ENCODE measurements around the gene ALPI.

The ALPI gene

DNA sequence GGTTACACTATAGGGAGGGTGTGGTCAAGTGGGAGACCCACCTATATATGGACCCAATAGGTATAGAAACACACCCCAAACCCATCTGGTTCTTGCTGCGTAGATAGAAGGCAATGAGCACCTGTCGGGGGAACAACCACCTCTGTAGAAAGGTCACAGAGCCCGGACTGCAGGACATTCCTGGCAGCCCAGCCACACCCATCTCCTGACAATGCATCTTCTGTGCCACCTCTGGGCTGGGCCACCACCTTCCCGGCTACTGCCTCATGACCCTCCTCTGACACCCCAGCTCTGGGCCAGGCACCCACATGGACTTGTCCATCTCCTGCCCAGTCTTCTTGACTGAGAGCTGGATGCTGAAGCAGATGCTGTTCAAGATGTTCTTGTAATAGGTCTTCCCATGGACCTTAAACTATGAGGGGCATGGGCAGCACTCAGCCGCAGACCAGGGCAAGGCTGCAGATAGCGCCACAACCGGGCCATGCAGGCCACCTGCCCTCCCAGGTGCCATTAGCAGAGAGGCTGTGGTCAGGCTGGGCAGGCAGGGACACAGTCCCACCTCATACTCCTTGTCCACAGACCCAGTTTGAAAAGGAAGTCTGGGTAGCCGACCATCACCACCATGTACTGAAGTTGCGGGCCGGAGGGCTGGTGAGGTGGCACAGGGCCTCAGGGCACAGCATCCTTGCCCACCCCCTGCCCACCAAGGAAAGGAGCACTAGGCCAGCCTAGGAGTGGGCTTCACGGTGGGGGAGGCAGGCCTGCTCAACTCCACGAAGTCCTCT is 40.0 kb upstream of the ALPI start:
- Histone ChIP-seq H3K9me3 (ENCODE audit: control insufficient read depth in 2 of 2, low read length in 2 of 2) (no peaks in the 10 kb centered on the region), H3K27ac (ENCODE audit: low read length) (no peak overlapping the region), H3K4me3 (ENCODE audit: low read length in 2 of 2) (no peak overlapping the region), H3K36me3 (ENCODE audit: control insufficient read depth in 2 of 2, insufficient read depth in 2 of 2, low read length in 2 of 2) (no peaks in the 10 kb centered on the region), H3K27me3 (ENCODE audit: control insufficient read depth in 1 of 2, insufficient read depth in 2 of 2, low read length in 2 of 2) (peaks cover 43 to 49% of the 10 kb centered on the region in 2 donors), H3K9ac (ENCODE audit: low read length in 2 of 2) (no peak overlapping the region), H3K4me1 (ENCODE audit: control insufficient read depth, insufficient read depth, low read length) (peaks cover 14% of the 10 kb centered on the region)

DNA sequence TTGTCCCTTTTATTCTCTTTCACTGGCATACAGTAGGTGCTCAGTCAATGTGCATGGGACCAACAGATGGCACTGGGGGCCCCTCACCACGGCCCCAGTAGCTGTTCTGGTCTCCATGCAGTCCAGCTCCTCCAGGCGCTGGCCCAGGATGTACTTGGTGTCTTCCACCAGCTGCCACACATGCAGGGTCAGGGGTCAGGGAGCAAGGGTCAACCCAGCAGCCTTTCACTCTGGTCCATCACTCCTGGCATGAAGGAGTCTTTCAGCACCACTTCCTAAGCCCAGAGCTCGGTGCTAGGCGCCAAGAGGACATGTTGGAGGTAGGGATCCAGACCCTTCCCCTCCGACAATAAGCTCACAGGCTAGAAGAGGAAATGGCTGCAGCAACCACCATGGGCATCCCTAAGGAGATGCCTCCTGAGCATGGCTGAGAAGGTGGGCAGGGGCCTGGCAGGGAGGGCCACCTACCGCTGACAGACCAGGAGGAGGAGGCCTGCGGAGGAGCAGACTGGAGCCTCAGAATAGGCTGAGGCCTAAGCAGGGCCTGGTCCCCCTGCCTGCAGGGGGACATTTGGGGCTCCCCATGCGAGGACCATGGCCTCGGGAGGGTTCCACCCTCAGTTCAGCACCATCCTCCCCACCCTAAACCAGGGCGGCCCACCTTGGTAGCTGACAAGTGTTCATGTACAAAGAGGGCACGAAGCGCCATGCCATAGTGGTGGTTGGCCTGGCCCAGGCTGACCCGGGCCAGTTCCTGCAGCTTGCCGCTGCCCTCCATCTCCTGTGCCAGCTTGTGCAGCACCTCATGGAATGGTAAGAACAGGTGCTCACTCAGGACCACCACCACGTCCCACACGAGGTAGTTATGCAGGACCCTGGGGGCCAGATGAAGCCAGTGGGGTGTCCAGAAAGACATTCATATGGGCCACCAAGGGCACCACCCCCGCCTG is 39.2 kb upstream of the ALPI start:
- Histone ChIP-seq H3K36me3 (ENCODE audit: control insufficient read depth in 2 of 2, insufficient read depth in 2 of 2, low read length in 2 of 2) (no peaks in the 10 kb centered on the region), H3K27me3 (ENCODE audit: control insufficient read depth in 1 of 2, insufficient read depth in 2 of 2, low read length in 2 of 2) (peaks cover 50 to 57% of the 10 kb centered on the region in 2 donors), H3K27ac (ENCODE audit: low read length) (no peak overlapping the region), H3K4me3 (ENCODE audit: low read length in 2 of 2) (no peak overlapping the region), H3K4me1 (ENCODE audit: control insufficient read depth, insufficient read depth, low read length) (peaks cover 14% of the 10 kb centered on the region), H3K9me3 (ENCODE audit: control insufficient read depth in 2 of 2, low read length in 2 of 2) (no peaks in the 10 kb centered on the region), H3K9ac (ENCODE audit: low read length in 2 of 2) (no peak overlapping the region)

DNA sequence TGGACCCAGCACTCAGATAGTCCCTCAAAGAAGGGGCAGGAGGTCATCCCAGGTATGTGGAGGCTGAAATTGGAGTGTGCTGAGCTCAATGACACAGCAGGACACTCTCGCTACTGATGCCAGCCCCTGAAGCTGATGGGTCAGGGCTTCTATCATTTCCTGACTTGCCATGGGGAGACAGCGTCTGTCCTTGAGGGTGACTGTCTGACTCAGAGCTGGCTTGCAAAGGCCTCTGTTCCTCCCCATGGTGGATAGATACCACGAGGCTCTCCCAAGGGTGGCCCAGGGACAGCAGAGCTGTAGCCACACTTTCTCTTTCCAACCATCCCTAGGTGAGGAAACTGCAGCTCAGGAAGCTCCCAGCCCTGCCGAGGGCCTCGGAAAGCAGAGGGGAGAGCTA is 38.5 kb upstream of the ALPI start:
- Histone ChIP-seq H3K36me3 (ENCODE audit: control insufficient read depth in 2 of 2, insufficient read depth in 2 of 2, low read length in 2 of 2) (no peaks in the 10 kb centered on the region), H3K9ac (ENCODE audit: low read length in 2 of 2) (no peak overlapping the region), H3K9me3 (ENCODE audit: control insufficient read depth in 2 of 2, low read length in 2 of 2) (peaks cover 0 to 6% of the 10 kb centered on the region in 2 donors), H3K27ac (ENCODE audit: low read length) (no peak overlapping the region), H3K27me3 (ENCODE audit: control insufficient read depth in 1 of 2, insufficient read depth in 2 of 2, low read length in 2 of 2) (peaks cover 52 to 57% of the 10 kb centered on the region in 2 donors), H3K4me1 (ENCODE audit: control insufficient read depth, insufficient read depth, low read length) (peaks cover 14% of the 10 kb centered on the region), H3K4me3 (ENCODE audit: low read length in 2 of 2) (no peak overlapping the region)

DNA sequence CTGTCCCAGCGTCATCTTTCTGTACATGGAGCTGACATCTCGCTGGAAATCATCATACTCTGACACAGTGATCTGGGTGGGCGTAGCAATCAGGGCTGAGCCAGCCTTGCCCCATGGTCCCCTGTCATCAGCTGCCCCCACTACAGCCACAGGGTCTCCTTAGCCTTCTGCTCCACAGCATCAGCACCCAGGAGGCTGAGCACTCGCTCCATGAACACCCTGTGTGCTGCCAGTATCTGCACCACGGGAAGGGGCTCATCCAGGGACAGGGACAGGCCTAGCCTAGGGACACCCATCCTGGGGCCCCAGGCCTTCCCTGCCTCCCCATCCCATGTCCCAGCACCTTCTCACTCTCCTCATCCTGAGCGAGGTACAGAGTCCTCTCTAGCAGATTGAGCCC is 37.9 kb upstream of the ALPI start:
- no peak overlapping the region for H3K27ac ChIP-seq (ENCODE audit: low read length)
- no peak overlapping the region for H3K4me3 ChIP-seq (ENCODE audit: low read length in 2 of 2)
- peaks cover 0 to 6% of the 10 kb centered on the region in 2 donors for H3K9me3 ChIP-seq (ENCODE audit: control insufficient read depth in 2 of 2, low read length in 2 of 2)
- H3K4me1 ChIP-seq (ENCODE audit: control insufficient read depth, insufficient read depth, low read length), result peaks cover 14% of the 10 kb centered on the region
- H3K9ac ChIP-seq (ENCODE audit: low read length in 2 of 2), result no peak overlapping the region
- peaks cover 52 to 57% of the 10 kb centered on the region in 2 donors for H3K27me3 ChIP-seq (ENCODE audit: control insufficient read depth in 1 of 2, insufficient read depth in 2 of 2, low read length in 2 of 2)
- H3K36me3 ChIP-seq (ENCODE audit: control insufficient read depth in 2 of 2, insufficient read depth in 2 of 2, low read length in 2 of 2), result no peaks in the 10 kb centered on the region

DNA sequence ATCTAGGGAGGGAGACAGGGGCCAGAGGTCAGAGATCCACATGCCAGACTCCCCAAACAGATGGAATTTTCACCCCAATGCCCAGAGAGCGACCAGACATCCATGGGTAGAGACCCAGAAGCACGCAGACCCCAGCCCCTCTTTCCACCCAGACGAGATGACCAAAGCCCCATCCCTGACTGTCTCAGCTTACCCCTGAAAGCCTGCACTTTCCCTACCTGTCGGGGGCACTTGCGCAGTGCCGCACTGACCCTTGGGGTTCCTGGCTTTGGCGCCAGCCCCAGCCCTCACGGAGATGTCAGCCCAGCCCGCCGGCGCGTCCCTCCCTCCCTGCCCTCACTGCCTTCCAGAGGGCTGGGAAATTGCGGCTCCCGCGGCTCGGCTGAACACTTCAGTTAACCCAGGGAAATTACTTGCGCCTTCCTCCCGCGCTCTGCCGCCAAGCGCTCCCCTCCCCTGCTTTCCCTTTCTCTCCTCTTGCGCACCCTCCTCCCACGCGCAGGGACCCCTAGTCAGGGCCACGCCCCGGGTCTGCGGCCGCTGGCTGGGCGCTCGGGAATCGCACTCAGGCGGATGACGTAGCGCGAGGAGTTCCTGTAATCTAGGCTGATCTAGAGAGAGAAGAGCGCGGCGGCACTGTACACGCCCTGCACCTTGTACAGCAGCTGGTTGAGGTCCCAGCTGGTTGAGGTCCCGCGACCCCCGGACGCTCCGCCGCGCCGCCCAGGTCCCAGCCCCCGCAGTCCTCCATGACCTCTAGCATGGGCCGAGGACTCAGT is 37.3 kb upstream of the ALPI start:
- Histone ChIP-seq H3K27ac (ENCODE audit: low read length) (no peak overlapping the region), H3K9me3 (ENCODE audit: control insufficient read depth in 2 of 2, low read length in 2 of 2) (peaks cover 0 to 6% of the 10 kb centered on the region in 2 donors), H3K9ac (ENCODE audit: low read length in 2 of 2) (no peak overlapping the region), H3K27me3 (ENCODE audit: control insufficient read depth in 1 of 2, insufficient read depth in 2 of 2, low read length in 2 of 2) (peaks cover 52 to 57% of the 10 kb centered on the region in 2 donors), H3K4me1 (ENCODE audit: control insufficient read depth, insufficient read depth, low read length) (peaks cover 14% of the 10 kb centered on the region), H3K36me3 (ENCODE audit: control insufficient read depth in 2 of 2, insufficient read depth in 2 of 2, low read length in 2 of 2) (no peaks in the 10 kb centered on the region), H3K4me3 (ENCODE audit: low read length in 2 of 2) (peak overlapping the region in 1 of 2 donors; percentile 55)

DNA sequence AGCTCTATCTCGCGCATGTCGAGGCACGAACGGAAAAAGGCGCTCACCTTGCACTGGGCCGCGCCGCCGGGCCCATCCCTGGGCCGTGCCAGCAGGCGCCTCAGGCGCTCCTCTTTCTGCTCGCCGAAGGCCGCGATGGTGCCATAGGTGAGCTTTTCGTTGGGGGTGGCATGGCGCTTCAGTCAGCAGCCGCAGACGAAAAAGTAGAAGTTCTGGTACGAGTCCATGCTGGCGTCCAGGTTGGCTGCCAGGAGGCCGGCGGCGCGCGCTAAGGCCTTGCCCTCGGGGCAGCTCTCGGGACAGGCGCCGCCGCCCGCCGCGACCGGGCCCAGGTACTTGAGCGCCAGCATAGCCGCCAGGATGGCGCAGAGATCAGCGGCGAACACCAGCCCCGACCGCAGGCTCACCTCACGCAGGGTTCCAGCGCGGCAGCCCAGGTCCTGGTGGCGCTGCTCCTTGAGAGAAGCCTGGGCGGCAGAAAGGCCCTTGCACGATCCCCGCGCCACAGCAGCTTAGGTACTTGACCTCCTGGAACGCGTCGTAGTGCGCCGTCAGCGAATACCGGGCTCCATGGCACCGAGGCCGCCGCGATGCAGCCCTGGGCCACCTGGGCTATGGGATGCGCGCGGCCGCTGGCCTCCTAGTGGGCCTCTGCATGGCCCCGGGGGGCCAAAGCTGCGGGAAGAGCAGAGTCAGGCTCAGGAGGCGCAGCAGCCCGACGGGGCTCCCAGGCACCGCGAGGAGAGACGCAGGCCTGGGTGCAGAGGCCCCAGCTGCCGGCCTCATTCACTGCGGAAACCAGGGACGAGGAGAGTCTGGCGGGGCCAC is 36.5 kb upstream of the ALPI start:
- Histone ChIP-seq H3K4me1 (ENCODE audit: control insufficient read depth, insufficient read depth, low read length) (peaks cover 14% of the 10 kb centered on the region), H3K4me3 (ENCODE audit: low read length in 2 of 2) (peak overlapping the region in 1 of 2 donors; percentile 55), H3K36me3 (ENCODE audit: control insufficient read depth in 2 of 2, insufficient read depth in 2 of 2, low read length in 2 of 2) (no peaks in the 10 kb centered on the region), H3K9ac (ENCODE audit: low read length in 2 of 2) (no peak overlapping the region), H3K9me3 (ENCODE audit: control insufficient read depth in 2 of 2, low read length in 2 of 2) (peaks cover 0 to 6% of the 10 kb centered on the region in 2 donors), H3K27ac (ENCODE audit: low read length) (no peak overlapping the region), H3K27me3 (ENCODE audit: control insufficient read depth in 1 of 2, insufficient read depth in 2 of 2, low read length in 2 of 2) (peaks cover 52 to 57% of the 10 kb centered on the region in 2 donors)

DNA sequence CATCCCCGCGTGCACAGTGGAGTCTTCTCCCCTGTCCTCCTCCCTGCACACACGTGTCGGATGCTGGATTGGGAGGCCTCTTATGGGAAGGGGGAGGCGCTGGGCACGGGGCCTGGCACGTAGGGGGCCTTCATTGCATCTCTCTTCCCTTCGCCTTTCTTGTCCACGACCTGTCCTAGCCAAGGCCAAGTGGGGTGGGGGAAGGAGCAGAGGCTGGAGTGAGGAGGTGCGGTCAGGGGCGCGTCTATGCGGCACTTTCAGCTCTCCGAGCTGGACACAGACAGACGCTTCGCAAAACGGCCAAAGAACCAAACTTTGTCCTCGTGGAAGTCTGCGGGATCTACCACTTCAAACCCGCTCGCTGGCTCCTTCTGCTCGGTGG is 35.9 kb upstream of the ALPI start:
- Histone ChIP-seq H3K4me1 (ENCODE audit: control insufficient read depth, insufficient read depth, low read length) (peaks cover 14% of the 10 kb centered on the region), H3K27me3 (ENCODE audit: control insufficient read depth in 1 of 2, insufficient read depth in 2 of 2, low read length in 2 of 2) (peaks cover 54 to 57% of the 10 kb centered on the region in 2 donors), H3K9me3 (ENCODE audit: control insufficient read depth in 2 of 2, low read length in 2 of 2) (peaks cover 0 to 6% of the 10 kb centered on the region in 2 donors), H3K36me3 (ENCODE audit: control insufficient read depth in 2 of 2, insufficient read depth in 2 of 2, low read length in 2 of 2) (no peaks in the 10 kb centered on the region), H3K9ac (ENCODE audit: low read length in 2 of 2) (no peak overlapping the region), H3K4me3 (ENCODE audit: low read length in 2 of 2) (no peak overlapping the region), H3K27ac (ENCODE audit: low read length) (no peak overlapping the region)

DNA sequence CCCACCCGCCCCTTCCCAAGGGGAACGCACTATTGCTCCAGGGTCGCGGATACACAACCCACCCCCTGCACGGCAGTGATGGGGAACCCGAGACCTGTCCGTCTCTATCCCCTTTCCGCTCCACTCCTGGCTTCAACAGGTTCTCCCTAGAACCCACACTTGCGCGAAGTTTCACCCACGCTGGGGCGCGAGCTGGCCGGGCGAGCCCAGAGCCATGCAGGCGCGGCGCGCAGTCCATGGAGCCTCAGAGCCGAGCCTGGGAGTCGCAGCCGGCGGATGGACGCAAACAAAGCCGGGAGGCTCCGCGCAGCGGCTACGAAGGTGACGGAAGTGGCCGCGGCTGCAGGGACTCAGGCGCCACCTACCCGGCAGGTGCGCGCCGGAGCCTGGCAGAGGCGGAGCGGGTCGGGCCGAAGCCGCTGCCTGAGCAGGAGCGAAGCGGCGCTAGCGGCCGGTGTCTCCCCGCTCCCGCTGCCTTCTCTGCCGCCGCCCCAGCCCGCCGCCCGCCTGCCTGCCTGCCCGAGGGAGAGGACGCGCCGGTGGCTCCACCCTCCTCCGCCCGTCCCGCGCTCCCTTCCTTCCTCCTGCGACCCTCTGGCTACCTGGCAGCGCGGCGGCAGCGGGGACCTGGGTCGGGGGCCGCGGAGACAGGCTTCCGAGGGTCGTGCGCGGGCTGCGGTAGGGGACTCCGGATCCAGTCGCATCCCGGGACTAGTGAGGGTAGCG is 35.3 kb upstream of the ALPI start:
- Histone ChIP-seq H3K27me3 (ENCODE audit: control insufficient read depth in 1 of 2, insufficient read depth in 2 of 2, low read length in 2 of 2) (peaks cover 50 to 57% of the 10 kb centered on the region in 2 donors), H3K27ac (ENCODE audit: low read length) (no peak overlapping the region), H3K4me3 (ENCODE audit: low read length in 2 of 2) (no peak overlapping the region)

DNA sequence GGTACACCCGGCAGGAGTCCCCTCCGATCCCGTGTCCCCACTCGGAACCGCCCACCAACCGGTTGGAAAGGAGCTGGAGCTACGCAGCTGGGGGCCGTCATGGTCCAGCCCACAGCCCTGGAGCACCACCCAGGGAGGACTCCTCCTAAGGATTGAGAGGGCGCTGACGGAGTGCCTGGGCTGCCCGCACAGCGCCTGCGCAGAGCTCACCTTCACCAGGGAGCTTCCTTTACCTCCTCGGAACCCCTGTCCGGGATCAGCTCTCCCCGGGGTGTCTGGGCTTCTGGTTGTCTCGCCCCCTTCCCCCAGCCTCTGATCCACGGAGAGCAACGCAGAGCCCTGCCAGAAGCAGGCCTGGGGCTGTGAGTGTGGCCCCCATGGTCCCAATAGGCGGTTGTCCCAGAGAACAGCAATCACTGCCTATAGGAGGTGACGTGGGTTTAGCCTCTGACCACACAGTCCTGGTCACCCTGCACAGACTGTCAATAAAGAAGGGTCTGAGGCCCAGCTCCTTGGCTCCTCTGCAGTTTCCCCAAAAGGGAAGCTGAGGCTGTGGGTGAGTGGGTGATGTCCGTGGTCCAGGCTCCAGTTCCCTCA is 34.7 kb upstream of the ALPI start:
- Histone ChIP-seq H3K4me3 (ENCODE audit: low read length in 2 of 2) (no peak overlapping the region), H3K9me3 (ENCODE audit: control insufficient read depth in 2 of 2, low read length in 2 of 2) (peaks cover 0 to 6% of the 10 kb centered on the region in 2 donors)

More for the DNA sequence above, 35.3 kb upstream of the ALPI start:
- peaks cover 0 to 6% of the 10 kb centered on the region in 2 donors for H3K9me3 ChIP-seq (ENCODE audit: control insufficient read depth in 2 of 2, low read length in 2 of 2)
- peaks cover 14% of the 10 kb centered on the region for H3K4me1 ChIP-seq (ENCODE audit: control insufficient read depth, insufficient read depth, low read length)
- no peak overlapping the region for H3K9ac ChIP-seq (ENCODE audit: low read length in 2 of 2)
- no peaks in the 10 kb centered on the region for H3K36me3 ChIP-seq (ENCODE audit: control insufficient read depth in 2 of 2, insufficient read depth in 2 of 2, low read length in 2 of 2)

More for the DNA sequence above, 34.7 kb upstream of the ALPI start:
- no peak overlapping the region for H3K9ac ChIP-seq (ENCODE audit: low read length in 2 of 2)
- H3K36me3 ChIP-seq (ENCODE audit: control insufficient read depth in 2 of 2, insufficient read depth in 2 of 2, low read length in 2 of 2), result no peaks in the 10 kb centered on the region
- H3K27me3 ChIP-seq (ENCODE audit: control insufficient read depth in 1 of 2, insufficient read depth in 2 of 2, low read length in 2 of 2), result peaks cover 43 to 53% of the 10 kb centered on the region in 2 donors
- H3K27ac ChIP-seq (ENCODE audit: low read length), result no peak overlapping the region
- H3K4me1 ChIP-seq (ENCODE audit: control insufficient read depth, insufficient read depth, low read length), result peaks cover 14% of the 10 kb centered on the region
